Activated T-cell treated with anti-CD3 and anti-CD28 coated beads for 4 hours (primary cell): ENCODE results near the gene DPP7.

Experiments
- DNase-seq: peaks from one replicate; pipeline ENCODE4 v3.0.0-alpha.2; 2020

Gene DPP7

GRCh38 chr9:137114613-137115393 lies at the start of gene DPP7:
TSS of gene DPP7 (minus strand) at chr9:137114733. CDS start at chr9:137114713, 20 bp downstream.
- DNase-seq: peak; percentile 68

GRCh38 chr9:137163805-137164204 lies 49.3 kb upstream of the DPP7 start:
- no peak for DNase-seq

- DNase-seq: no peak
Measured at GRCh38 chr9:137163365-137163715, 48.8 kb upstream of the DPP7 start.

GRCh38 chr9:137162505-137163364 lies 48.2 kb upstream of the DPP7 start:
- no peak for DNase-seq

GRCh38 chr9:137161558-137162486 lies 47.3 kb upstream of the DPP7 start:
- no peak for DNase-seq

- no peak for DNase-seq
Measured at GRCh38 chr9:137160716-137161557, 46.4 kb upstream of the DPP7 start.

GRCh38 chr9:137160054-137160425 lies 45.5 kb upstream of the DPP7 start:
- DNase-seq: no peak

GRCh38 chr9:137159105-137160053 lies 44.8 kb upstream of the DPP7 start:
- no peak for DNase-seq

GRCh38 chr9:137158625-137159024 lies 44.1 kb upstream of the DPP7 start:
- DNase-seq: no peak

- DNase-seq: no peak
Measured at GRCh38 chr9:137157618-137158415, 43.3 kb upstream of the DPP7 start.

- peak; percentile 67 for DNase-seq
Measured at GRCh38 chr9:137156567-137157375, 42.2 kb upstream of the DPP7 start.

- DNase-seq: no peak
Measured at GRCh38 chr9:137152844-137153405, 38.4 kb upstream of the DPP7 start.

GRCh38 chr9:137150617-137151457 lies 36.3 kb upstream of the DPP7 start:
- DNase-seq: no peak

GRCh38 chr9:137149942-137150616 lies 35.5 kb upstream of the DPP7 start:
- DNase-seq: no peak

- no peak for DNase-seq
Measured at GRCh38 chr9:137149363-137149762, 34.8 kb upstream of the DPP7 start.

GRCh38 chr9:137148661-137149060 lies 34.1 kb upstream of the DPP7 start:
- no peak for DNase-seq

- no peak for DNase-seq
Measured at GRCh38 chr9:137148242-137148641, 33.7 kb upstream of the DPP7 start.
